Aorta (tissue), 5 donors: ENCODE data around the gene ARL13B. TPM values are rescaled to one million over a fixed set of nuclear protein-coding genes. Genes with fewer than 3 reads are reported as not detected.
"Not testable (repeated sequence)": the region's sequence is repeated elsewhere in the genome, so short reads cannot be mapped to it uniquely, and the experiment has no call there.

Source experiments
- ATAC-seq: fragments of 200-7000 bp; cut with Tn5 transposase; one replicate; pipeline ENCODE4 v1.9.1; 2022; ENCODE audit warnings: moderate library complexity; ENCODE audit not compliant: low FRiP score
- DNase-seq, 2 donors: peaks; one replicate each; pipeline ENCODE4 v3.0.0-alpha.2; 2020
- H3K27ac ChIP-seq, 2 donors: one replicate each; pipeline ENCODE4 v1.5.1; 2013; ENCODE audit warnings: low read length in 2 of 2, mild to moderate bottlenecking in 2 of 2, moderate library complexity in 2 of 2, control low read depth in 1 of 2, inconsistent platforms in 1 of 2, low read depth in 1 of 2
- H3K27me3 ChIP-seq, 2 donors: one replicate each; pipeline ENCODE4 v1.6.1; 2013; ENCODE audit warnings: control low read depth in 1 of 2, low read length in 1 of 2, mild to moderate bottlenecking in 1 of 2, moderate library complexity in 1 of 2; ENCODE audit not compliant: insufficient read depth in 2 of 2, control insufficient read depth in 1 of 2
- H3K36me3 ChIP-seq, 2 donors: one replicate each; pipeline ENCODE4 v1.6.1; 2013; ENCODE audit warnings: control low read depth in 1 of 2, low read length in 1 of 2, mild to moderate bottlenecking in 1 of 2; ENCODE audit not compliant: insufficient read depth in 2 of 2, control insufficient read depth in 1 of 2
- H3K4me1 ChIP-seq, 2 donors: one replicate each; pipeline ENCODE4 v1.6.1; 2013; ENCODE audit warnings: low read length in 2 of 2, control low read depth in 1 of 2, mild to moderate bottlenecking in 1 of 2, moderate library complexity in 1 of 2; ENCODE audit not compliant: insufficient read depth in 2 of 2, control insufficient read depth in 1 of 2
- H3K4me3 ChIP-seq, 2 donors: one replicate each; pipeline ENCODE4 v1.5.1; 2013; ENCODE audit warnings: low read length in 2 of 2, control low read depth in 1 of 2, mild to moderate bottlenecking in 1 of 2
- H3K9me3 ChIP-seq: one replicate; pipeline ENCODE4 v1.6.1; 2013; ENCODE audit warnings: mild to moderate bottlenecking, low read length; ENCODE audit not compliant: control insufficient read depth
- WGBS, 2 donors: extraction: QIAGEN DNeasy Blood & Tissue Kit; methylation state at CpG; one replicate each; pipeline ENCODE4 v1.1.7; 2013; 5-methylcytosine and 5-hydroxymethylcytosine counted together
- intact Hi-C, 2 donors: fragments of 100-400 bp; cut with DNase I; formaldehyde crosslinking; loops; one replicate each; pipeline versions ENCODE4 v1.14.2 to v1.15.0; 2022
- polyA plus RNA-seq, 2 donors: library from polyadenylated mRNA; stranded (reverse); fragments of 200-250 nt; gene quantifications; one replicate each; pipeline ENCODE4 v1.2.3, GENCODE V29; 2013
- total RNA-seq, 2 donors: library from RNA; stranded (reverse); fragmentation: NEBNext Ultra II Directional; extraction: Animal tissue kit (Norgen Biotek cat#: 25700); gene quantifications; one replicate each; pipeline ENCODE4 v1.2.1, GENCODE V29; 2021
- donor health status: healthy with polysubstance abuse.
- donor health status: Bipolar disorder and iron deficiency.
- donor health status: DM: no; HTN: no; CAD: no.
- donor health status: DM: no; HTN: no; CAD: no.
- donor health status: DM: yes; HTN: yes; CAD: no.

ARL13B gene
- total and polyA plus RNA-seq, 4 donors, result 5.0 to 19.1 (median 12.1) TPM

DNA sequence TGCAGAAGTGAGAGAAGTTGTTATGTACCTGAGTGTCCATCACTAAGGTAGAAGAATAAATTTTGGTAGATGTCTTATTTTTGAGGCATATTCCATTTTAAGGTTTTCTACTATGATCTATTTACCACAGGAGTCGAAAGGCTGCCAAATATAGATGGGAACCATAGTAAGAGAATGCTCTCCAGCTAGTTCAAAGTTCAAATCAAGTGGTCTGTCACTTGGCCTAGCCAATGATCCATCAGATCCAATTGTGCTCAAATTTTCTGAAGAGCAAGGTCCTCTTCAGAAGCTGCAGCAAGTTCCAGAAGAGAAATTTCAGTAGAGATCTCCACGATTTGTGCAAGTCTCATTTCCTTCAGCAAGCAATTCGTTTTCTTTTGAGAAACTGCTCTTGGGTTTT is 17.2 kb upstream of the ARL13B start:
- H3K9me3 ChIP-seq, result no peaks in the 10 kb centered on the region
- ATAC-seq (no peak), DNase-seq (no peak)
- WGBS, 2 donors, result 85 to 86% methylated on average over 3 of the region's 3 CpGs
- H3K27ac ChIP-seq, result no peak overlapping the region
- intact Hi-C loops, result no loop called here
- H3K27me3 ChIP-seq, result no peaks in the 10 kb centered on the region
- H3K36me3 ChIP-seq, result peaks cover 0 to 2% of the 10 kb centered on the region in 2 donors
- H3K4me3 ChIP-seq, result no peak overlapping the region
- peaks cover 8% of the 10 kb centered on the region in 2 donors for H3K4me1 ChIP-seq

DNA sequence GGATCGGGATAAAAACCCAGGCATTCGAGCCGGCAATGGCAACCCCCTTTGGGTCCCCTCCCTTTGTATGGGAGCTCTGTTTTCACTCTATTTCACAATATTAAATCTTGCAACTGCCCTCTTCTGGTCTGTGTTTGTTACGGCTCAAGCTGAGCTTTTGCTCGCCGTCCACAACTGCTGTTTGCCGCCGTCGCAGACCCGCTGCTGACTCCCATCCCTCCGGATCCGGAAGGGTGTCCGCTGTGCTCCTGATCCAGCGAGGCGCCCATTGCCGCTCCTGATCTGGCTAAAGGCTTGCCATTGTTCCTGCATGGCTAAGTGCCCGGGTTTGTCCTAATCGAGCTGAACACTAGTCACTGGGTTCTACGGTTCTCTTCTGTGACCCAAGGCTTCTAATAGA is 14.8 kb upstream of the ARL13B start:
- ATAC-seq, H3K4me3 ChIP-seq, H3K27me3 ChIP-seq, DNase-seq, intact Hi-C loops, H3K36me3 ChIP-seq, H3K27ac ChIP-seq, H3K9me3 ChIP-seq: not testable (repeated sequence)
- peaks cover 8 to 12% of the 10 kb centered on the region in 2 donors for H3K4me1 ChIP-seq
- 96% methylated on average over 19 of the region's 19 CpGs for WGBS, 2 donors

DNA sequence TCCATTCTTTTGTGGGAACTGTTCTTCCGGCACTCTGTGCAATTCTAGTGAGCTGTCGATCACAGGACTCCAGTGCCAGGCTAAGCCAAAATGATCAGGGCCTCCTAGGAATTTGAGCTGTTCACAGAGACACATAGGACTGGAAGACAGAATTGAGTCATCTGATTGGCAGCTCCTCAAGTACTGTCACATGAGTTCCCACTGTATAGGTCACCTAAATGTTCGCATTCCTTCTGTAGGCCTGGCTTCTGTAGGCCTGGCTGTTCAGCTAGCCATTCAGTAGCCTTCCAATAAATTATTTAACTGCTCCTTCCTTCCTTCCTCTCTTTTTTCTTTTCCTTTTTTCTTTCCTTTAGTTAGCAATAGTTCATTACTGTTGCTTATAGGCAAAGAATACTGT is 10.5 kb upstream of the ARL13B start:
- Histone ChIP-seq H3K27me3 (no peaks in the 10 kb centered on the region), H3K4me3 (no peak overlapping the region), H3K36me3 (no peaks in the 10 kb centered on the region), H3K4me1 (peaks cover 0 to 5% of the 10 kb centered on the region in 2 donors), H3K27ac (peak overlapping the region in 1 of 2 donors; percentile 40), H3K9me3 (no peaks in the 10 kb centered on the region)
- WGBS, 2 donors, result 57 to 65% methylated on average over 3 of the region's 3 CpGs
- intact Hi-C loops, result no loop called here
- DNase-seq (no peak), ATAC-seq (no peak)

DNA sequence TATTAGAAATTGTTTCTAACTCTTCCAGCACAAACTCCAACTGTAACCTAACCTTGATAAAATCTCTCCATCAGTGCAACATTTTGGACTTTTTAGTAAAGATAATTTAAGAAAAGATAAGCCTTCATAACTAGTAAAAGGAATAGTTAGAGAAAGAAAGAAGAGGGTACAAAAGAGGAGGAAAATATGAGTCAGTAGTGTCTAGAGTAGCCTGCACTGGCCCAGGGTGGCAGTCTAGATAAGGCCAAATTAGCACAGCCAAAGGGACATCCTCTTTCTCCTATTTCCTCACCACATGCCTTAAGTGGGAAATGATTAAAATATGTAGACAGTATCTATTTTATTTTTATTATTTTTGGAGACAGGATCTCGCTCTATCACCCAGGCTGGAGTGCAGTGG is 10.0 kb upstream of the ARL13B start:
- no peak overlapping the region for H3K4me3 ChIP-seq
- H3K27ac ChIP-seq, result peak overlapping the region in 1 of 2 donors; percentile 25
- intact Hi-C loops, result loop anchor here in 1 of 2 donors (5.0 kb wide), 1 partner anchor 58 kb away; no protein-coding TSS in a partner anchor
- no peak for ATAC-seq
- peaks cover 0 to 5% of the 10 kb centered on the region in 2 donors for H3K4me1 ChIP-seq
- H3K27me3 ChIP-seq, result no peaks in the 10 kb centered on the region
- H3K9me3 ChIP-seq, result no peaks in the 10 kb centered on the region
- WGBS, 2 donors, result 93 to 96% methylated on average over 1 of the region's 1 CpG
- no peaks in the 10 kb centered on the region for H3K36me3 ChIP-seq
- no peak for DNase-seq

DNA sequence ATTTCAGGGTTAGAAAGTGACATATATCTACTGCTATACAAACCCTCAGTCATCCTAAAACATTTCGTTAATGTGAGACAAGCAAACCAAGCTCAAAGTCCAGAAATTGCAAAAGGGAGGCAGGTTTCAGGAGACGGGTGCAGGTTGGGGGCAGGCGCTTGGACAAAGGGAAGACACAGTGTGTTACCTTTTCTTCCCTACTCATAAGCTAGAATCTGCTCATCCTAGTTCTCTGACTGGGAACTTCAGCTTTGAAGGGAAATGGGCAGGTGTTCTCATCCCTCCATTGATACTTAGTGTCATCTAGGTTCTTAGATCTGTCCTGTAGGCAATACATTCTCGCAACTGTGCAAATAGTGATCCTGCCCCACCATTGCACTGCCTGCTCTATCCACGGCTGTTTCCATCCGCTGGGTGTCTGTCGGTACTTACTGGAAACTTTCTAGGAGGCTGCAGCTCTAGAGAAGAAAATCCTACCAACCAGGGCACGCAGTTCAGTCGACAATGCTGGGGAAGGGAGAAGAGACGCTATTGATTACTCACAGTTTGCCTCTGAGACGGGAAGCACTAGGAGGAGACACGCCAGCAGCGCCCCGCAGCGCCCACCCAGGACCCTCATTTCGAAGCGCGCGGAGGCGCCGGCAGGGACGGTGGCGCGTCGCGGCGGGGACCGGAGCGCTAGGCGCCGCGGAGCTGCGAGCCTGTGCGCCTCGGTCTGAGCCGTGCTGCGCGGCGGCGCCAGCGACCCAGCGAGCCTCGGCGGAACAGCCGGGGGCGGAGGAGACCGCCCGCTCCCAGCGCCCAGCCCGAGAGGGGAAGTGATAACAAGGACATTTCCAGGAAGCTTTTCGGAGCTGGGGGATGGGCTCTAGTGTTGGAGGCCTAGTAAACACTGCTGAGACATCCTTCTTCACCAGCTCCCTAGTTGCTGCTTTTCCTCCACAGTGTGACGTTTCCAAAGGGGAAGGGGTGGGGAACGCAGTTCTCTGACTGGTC is 6.5 kb upstream of the ARL13B start, which contains the start of gene PROS1:
TSS of gene PROS1 (minus strand) at position 766 of the 996 bp plus-strand sequence. CDS start at position 619, 147 bp downstream.
- 1% methylated on average over 36 to 53 of the region's 53 CpGs for WGBS, 2 donors
- Histone ChIP-seq H3K4me3 (peak within 1 kb of the TSS; percentile 57 to 67), H3K36me3 (no peaks in the 10 kb centered on the region), H3K4me1 (peaks cover 0 to 5% of the 10 kb centered on the region in 2 donors), H3K27ac (peak within 1 kb of the TSS; percentile 70 to 79), H3K27me3 (no peaks in the 10 kb centered on the region), H3K9me3 (no peaks in the 10 kb centered on the region)
- intact Hi-C loops, result loop anchor here in 1 of 2 donors (5.0 kb wide), 1 partner anchor 61 kb away; no protein-coding TSS in a partner anchor
- DNase-seq (peak; percentile 93), ATAC-seq (peak; percentile 97)

DNA sequence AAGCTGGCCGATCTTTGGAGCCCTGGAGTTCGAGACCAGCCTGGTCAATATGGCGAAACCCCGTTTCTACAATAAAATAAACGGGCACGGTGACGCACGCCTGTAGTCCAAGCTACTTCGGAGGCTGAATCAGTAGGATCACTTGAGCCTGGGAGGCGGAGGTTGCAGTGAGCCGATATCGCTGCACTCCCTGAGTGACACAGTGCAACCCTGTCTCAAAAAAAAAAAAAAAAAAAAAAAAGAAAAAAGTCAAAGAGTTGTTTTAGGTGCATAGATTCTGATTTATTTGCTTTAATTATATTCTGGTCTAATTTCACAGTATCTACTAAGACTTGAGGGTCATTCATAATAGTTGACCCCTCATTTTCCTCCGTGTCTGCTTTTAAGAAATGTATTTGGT is 1.7 kb downstream of the ARL13B start:
- no peaks in the 10 kb centered on the region for H3K27me3 ChIP-seq
- no peaks in the 10 kb centered on the region for H3K4me1 ChIP-seq
- no peak overlapping the region for H3K27ac ChIP-seq
- no peaks in the 10 kb centered on the region for H3K36me3 ChIP-seq
- H3K4me3 ChIP-seq, result no peak overlapping the region
- DNase-seq, result no peak
- intact Hi-C loops, result loop anchor here in 1 of 2 donors (5.0 kb wide), 1 partner anchor 81 kb away; the partner anchor contains the start of genes DHFR2 and NSUN3
- ATAC-seq, result no peak
- no peaks in the 10 kb centered on the region for H3K9me3 ChIP-seq
- 96 to 97% methylated on average over 13 of the region's 13 CpGs for WGBS, 2 donors

DNA sequence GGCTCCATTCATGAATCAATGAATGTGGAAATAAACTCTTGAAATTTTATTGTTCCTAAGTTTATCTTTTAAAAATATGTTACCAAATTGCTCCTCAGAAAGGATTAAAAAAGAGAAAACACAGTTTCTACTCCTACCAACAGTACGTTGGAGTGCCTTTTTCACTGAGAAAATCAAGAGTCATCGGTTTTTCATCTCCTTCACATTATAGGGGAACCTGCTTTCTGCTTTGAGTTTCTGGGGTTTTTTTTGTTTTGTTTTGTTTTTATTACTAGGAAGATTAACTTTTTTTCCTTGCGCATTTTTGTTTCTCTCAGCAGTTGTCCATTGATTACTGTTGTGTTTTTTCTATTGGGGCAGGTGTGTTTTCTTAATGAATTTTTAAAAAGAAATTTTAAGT is 3.5 kb downstream of the ARL13B start:
- H3K36me3 ChIP-seq, result no peaks in the 10 kb centered on the region
- intact Hi-C loops, result loop anchor here in 1 of 2 donors (5.0 kb wide), 1 partner anchor 79 kb away; the partner anchor contains the start of genes DHFR2 and NSUN3
- no peaks in the 10 kb centered on the region for H3K27me3 ChIP-seq
- no peaks in the 10 kb centered on the region for H3K4me1 ChIP-seq
- DNase-seq (no peak), ATAC-seq (no peak)
- no peaks in the 10 kb centered on the region for H3K9me3 ChIP-seq
- no peak overlapping the region for H3K4me3 ChIP-seq
- WGBS, 2 donors, result 92 to 94% methylated on average over 3 of the region's 3 CpGs
- no peak overlapping the region for H3K27ac ChIP-seq

DNA sequence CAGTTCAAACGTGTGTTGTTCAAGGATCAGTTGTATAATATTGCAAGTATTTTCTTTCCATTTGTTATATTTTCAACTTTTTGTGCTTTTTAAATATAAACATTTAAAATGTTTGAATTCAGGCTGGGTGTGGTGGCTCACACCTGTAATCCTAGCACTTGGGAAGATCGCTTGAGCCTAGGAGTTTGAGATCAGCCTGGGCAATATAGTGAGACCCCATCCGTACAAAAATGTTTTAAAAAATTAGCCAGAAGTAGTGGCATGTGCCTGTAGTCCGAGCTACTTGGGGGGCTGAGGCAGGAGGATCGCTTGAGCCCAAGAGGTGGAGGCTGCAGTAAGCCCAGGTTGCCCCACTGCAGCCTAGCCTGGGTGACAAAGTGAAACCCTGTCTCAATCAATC is 4.7 kb downstream of the ARL13B start:
- 92% methylated on average over 5 of the region's 5 CpGs for WGBS, 2 donors
- Histone ChIP-seq H3K27me3 (no peaks in the 10 kb centered on the region), H3K36me3 (no peaks in the 10 kb centered on the region), H3K9me3 (no peaks in the 10 kb centered on the region), H3K4me3 (no peak overlapping the region), H3K27ac (no peak overlapping the region), H3K4me1 (no peaks in the 10 kb centered on the region)
- ATAC-seq (no peak), DNase-seq (no peak)
- intact Hi-C loops, result loop anchor here in 1 of 2 donors (5.0 kb wide), 1 partner anchor 78 kb away; the partner anchor contains the start of genes DHFR2 and NSUN3
